Natural killer cell (primary cell): ENCODE measurements around the gene SOS1. TPM values are rescaled to one million over a fixed set of nuclear protein-coding genes. Genes with fewer than 3 reads are reported as not detected.
A peak's percentile ranks its signal among the peaks of the same experiment; 100 is the strongest.

ENCODE experiments used
- ATAC-seq, 3 donors: fragments of 150-1000 bp in 2 of 3; fragments of 200-7000 bp in 1 of 3; cut with Tn5 transposase; 1 replicate in 1 of 3; 2 replicates in 2 of 3; pipeline ENCODE4 v1.10.0; 2021; ENCODE audit warnings: mild to moderate bottlenecking in 2 of 3, moderate library complexity in 2 of 3
- DNase-seq, 2 donors: peaks; one replicate each; pipeline versions ENCODE4 v3.0.0 to v3.0.0-alpha.2; 2013 to 2021; ENCODE audit warnings: mixed read lengths in 1 of 2
- H3K27ac ChIP-seq: one replicate; pipeline ENCODE4 v1.5.1; 2013; ENCODE audit warnings: mild to moderate bottlenecking, low read length
- H3K27me3 ChIP-seq: one replicate; pipeline ENCODE4 v1.6.1; 2013; ENCODE audit warnings: low read length; ENCODE audit not compliant: control insufficient read depth, insufficient read depth
- H3K36me3 ChIP-seq: one replicate; pipeline ENCODE4 v1.6.1; 2013; ENCODE audit warnings: low read length; ENCODE audit not compliant: control insufficient read depth, insufficient read depth
- H3K4me1 ChIP-seq: one replicate; pipeline ENCODE4 v1.6.1; 2013; ENCODE audit warnings: low read length; ENCODE audit not compliant: control insufficient read depth, insufficient read depth
- H3K4me3 ChIP-seq: one replicate; pipeline ENCODE4 v1.5.1; 2013; ENCODE audit warnings: low read length
- H3K9me3 ChIP-seq: one replicate; pipeline ENCODE4 v1.6.1; 2013; ENCODE audit warnings: low read length; ENCODE audit not compliant: control insufficient read depth, insufficient read depth
- H3K27ac Mint-ChIP-seq, 2 donors: one replicate each; pipeline ENCODE4 v1.8.0; 2022; ENCODE audit warnings: mild to moderate bottlenecking in 2 of 2, mixed read lengths in 2 of 2, moderate library complexity in 1 of 2
- H3K27me3 Mint-ChIP-seq, 2 donors: one replicate each; pipeline ENCODE4 v1.8.0; 2022; ENCODE audit warnings: low read depth in 2 of 2, mixed read lengths in 2 of 2
- H3K36me3 Mint-ChIP-seq: one replicate; pipeline ENCODE4 v1.8.0; 2022; ENCODE audit warnings: mixed read lengths
- H3K4me1 Mint-ChIP-seq, 2 donors: one replicate each; pipeline ENCODE4 v1.8.0; 2022; ENCODE audit warnings: mixed read lengths in 2 of 2
- H3K4me3 Mint-ChIP-seq: one replicate; pipeline ENCODE4 v1.8.0; 2022; ENCODE audit warnings: mild to moderate bottlenecking, moderate library complexity, mixed read lengths
- H3K9me3 Mint-ChIP-seq, 2 donors: one replicate each; pipeline ENCODE4 v1.8.0; 2022; ENCODE audit warnings: mixed read lengths in 2 of 2
- WGBS: methylation state at CpG from one replicate; pipeline ENCODE4 v1.1.7; 2013; ENCODE audit warnings: missing lambda C conversion rate; ENCODE audit not compliant: insufficient coverage; 5-methylcytosine and 5-hydroxymethylcytosine counted together
- intact Hi-C: fragments of 100-400 bp; cut with micrococcal nuclease; formaldehyde crosslinking; loops from one replicate; pipeline ENCODE4 v1.14.2; 2022
- total RNA-seq, 4 donors: library from RNA; stranded (reverse); fragments of 120-200 nt in 1 of 4; gene quantifications; one replicate each; pipeline versions ENCODE4 v1.2.3 to v1.2.4, GENCODE V29; 2013 to 2022
- TF ChIP-seq, protein P1 (sequence below): fragments of 200-600 bp; IDR thresholded peaks from one replicate; pipeline ENCODE4 v1.8.0; 2022; ENCODE audit warnings: antibody characterized with exemption

SOS1 gene
- total RNA-seq, 3 donors from 2014 or later (not counting 1 experiment from before 2014, with no cell fraction given) = 32.6 to 73.9 (median 52.7) TPM

DNA sequence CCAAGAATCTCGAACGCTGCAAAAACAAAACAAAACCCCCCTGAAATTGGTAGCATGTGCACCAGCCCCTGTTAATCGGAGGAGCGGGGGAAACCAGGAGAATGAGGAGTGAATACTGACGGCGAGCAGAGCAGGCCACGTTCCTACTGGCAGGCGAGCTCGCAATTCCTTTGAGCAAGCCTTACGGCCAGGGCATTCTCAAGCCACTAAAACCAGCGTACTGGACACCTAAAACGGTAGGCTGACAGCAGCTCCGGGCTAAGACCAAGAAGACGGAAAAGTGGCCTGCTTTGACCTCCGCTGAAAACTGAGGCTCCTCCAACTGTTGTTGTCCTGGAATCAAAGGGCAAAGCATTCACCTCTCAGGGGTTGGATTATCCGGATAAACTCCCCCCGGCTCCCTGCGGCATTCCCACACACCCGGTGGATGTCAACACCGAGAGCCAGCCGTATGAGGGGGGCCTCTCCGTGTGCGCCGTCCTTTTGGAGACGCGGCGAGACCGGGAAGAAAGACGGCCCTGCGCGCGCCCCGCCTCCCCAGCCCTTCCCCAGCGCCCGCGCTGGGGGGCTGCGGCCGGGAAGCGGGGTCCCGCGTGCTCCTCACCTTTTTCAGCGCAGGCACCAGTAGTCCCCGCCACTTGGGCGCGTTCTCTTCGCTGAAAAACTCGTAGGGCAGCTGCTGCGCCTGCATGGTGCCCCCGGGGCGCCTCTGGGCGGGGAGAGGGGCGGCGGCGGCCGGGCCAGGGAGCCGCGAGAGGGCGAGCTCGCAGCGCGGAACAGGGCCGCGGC is 925 bp downstream of the SOS1 start:
- H3K4me1 ChIP-seq = peaks cover 29% of the 10 kb centered on the region
- H3K4me3 ChIP-seq = peak overlapping the region; percentile 67
- TF ChIP-seq, protein P1, sequence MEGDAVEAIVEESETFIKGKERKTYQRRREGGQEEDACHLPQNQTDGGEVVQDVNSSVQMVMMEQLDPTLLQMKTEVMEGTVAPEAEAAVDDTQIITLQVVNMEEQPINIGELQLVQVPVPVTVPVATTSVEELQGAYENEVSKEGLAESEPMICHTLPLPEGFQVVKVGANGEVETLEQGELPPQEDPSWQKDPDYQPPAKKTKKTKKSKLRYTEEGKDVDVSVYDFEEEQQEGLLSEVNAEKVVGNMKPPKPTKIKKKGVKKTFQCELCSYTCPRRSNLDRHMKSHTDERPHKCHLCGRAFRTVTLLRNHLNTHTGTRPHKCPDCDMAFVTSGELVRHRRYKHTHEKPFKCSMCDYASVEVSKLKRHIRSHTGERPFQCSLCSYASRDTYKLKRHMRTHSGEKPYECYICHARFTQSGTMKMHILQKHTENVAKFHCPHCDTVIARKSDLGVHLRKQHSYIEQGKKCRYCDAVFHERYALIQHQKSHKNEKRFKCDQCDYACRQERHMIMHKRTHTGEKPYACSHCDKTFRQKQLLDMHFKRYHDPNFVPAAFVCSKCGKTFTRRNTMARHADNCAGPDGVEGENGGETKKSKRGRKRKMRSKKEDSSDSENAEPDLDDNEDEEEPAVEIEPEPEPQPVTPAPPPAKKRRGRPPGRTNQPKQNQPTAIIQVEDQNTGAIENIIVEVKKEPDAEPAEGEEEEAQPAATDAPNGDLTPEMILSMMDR = peak; percentile 20
- WGBS = under 1% methylated on average over 62 of the region's 63 CpGs
- ATAC-seq (peak; percentile 40 to 55 (median 50)), DNase-seq (peak; percentile 64 to 73)
- Mint-ChIP-seq H3K4me3 (peak overlapping the region; percentile 96), H3K4me1 (peaks cover 63 to 65% of the 10 kb centered on the region in 2 donors), H3K27ac (peak overlapping the region; percentile 93 to 97), H3K36me3 (no peaks in the 10 kb centered on the region), H3K27me3 (no peaks in the 10 kb centered on the region), H3K9me3 (no peaks in the 10 kb centered on the region)
- intact Hi-C loops = loop anchor here (10.0 kb wide), 2 partner anchors 365 to 745 kb away; partner anchors contain the start of genes ATL2 and SRSF7
- H3K27me3 ChIP-seq = no peaks in the 10 kb centered on the region
- H3K27ac ChIP-seq = peak overlapping the region; percentile 67
- no peaks in the 10 kb centered on the region for H3K9me3 ChIP-seq
- H3K36me3 ChIP-seq = no peaks in the 10 kb centered on the region

DNA sequence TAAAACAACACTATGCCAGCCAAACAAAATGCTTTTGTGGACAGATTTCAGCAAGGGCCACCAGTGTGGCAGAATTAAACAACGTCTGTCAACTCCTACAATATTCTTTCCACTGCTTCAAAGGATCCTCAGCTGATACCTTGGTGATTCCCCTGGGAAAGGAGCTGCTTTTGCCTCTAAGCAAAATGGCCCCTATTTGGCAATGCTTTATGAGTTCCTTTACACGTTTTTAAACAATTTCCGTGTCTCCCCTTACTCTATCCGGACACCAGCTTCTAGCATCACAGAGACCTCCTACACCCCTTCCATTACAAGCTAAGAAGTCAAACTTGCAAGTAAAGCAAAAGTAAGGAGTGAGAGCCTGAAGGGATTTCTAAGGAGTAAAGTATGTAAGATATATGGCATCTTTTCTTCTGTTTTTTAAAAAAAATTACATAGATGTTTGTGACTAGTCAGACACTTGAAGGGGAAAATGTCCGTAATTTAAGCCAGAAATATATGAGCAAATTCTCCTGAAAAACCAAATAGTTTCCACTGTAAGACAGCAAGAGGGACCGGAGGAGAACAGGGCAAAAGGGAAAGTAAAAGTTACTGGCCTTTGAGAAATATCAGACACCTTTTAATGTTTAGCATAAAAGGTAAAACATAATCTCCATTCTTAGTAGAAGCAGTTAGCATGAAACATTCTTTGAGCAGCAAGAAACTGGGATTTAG is 1.9 kb downstream of the SOS1 start:
- H3K4me1 ChIP-seq = peaks cover 23% of the 10 kb centered on the region
- no peaks in the 10 kb centered on the region for H3K36me3 ChIP-seq
- no peaks in the 10 kb centered on the region for H3K9me3 Mint-ChIP-seq

DNA sequence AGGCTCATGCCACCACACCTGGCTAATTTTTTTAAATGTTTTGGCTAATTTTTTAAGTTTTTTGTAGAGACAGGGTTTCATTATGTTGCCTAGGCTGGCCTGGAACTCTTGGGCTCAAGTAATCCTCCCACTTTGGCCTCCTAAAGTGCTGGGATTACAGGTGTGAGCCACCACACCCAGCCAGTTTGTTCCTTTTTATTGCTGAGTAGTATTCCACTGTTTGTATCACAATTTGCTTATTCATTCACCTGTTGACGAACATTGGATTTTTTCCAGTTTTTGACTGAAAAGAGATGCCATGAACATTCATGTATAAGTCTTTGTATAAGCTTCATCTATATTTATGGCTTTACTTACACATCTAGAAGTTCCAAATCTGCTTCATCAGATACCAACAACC is 5.3 kb downstream of the SOS1 start:
- Mint-ChIP-seq H3K4me3 (no peak overlapping the region), H3K27me3 (no peaks in the 10 kb centered on the region), H3K4me1 (peaks cover 66 to 70% of the 10 kb centered on the region in 2 donors), H3K27ac (peak overlapping the region; percentile 38 to 62), H3K36me3 (no peaks in the 10 kb centered on the region), H3K9me3 (no peaks in the 10 kb centered on the region)
- TF ChIP-seq, protein P1 = no peak
- WGBS = no CpG with 5 or more reads among the region's 1 CpG
- intact Hi-C loops = no loop called here
- Histone ChIP-seq H3K27ac (no peak overlapping the region), H3K27me3 (no peaks in the 10 kb centered on the region), H3K4me3 (no peak overlapping the region), H3K9me3 (no peaks in the 10 kb centered on the region), H3K36me3 (no peaks in the 10 kb centered on the region), H3K4me1 (peaks cover 10% of the 10 kb centered on the region)
- DNase-seq = no peak
- no peak for ATAC-seq

More for the DNA sequence above, 1.9 kb downstream of the SOS1 start:
- Histone ChIP-seq H3K27me3 (no peaks in the 10 kb centered on the region), H3K9me3 (no peaks in the 10 kb centered on the region), H3K4me3 (peak overlapping the region; percentile 67), H3K27ac (peak overlapping the region; percentile 67)
- ATAC-seq (no peak), DNase-seq (peak in 1 of 2 donors; percentile 34)
- Mint-ChIP-seq H3K4me1 (peaks cover 61 to 62% of the 10 kb centered on the region in 2 donors), H3K4me3 (peak overlapping the region; percentile 96), H3K36me3 (no peaks in the 10 kb centered on the region), H3K27ac (peak overlapping the region; percentile 93 to 97), H3K27me3 (no peaks in the 10 kb centered on the region)
- intact Hi-C loops = no loop called here
- 6% methylated on average over 6 of the region's 6 CpGs for WGBS
- TF ChIP-seq, protein P1 = no peak
